ENCODE data around the gene MFRP. TPM values are rescaled to one million over a fixed set of nuclear protein-coding genes. Genes with fewer than 3 reads are reported as not detected.
A peak's percentile ranks its signal among the peaks of the same experiment; 100 is the strongest.

Gene MFRP
- total and polyA plus RNA-seq, 9 of the 15 experiments (the other 6 are each of a cell fraction or from before 2014, with no cell fraction given): not detected

GRCh38 chr11:119320776-119321524 is 25.6 kb downstream of the MFRP start (continued):
- TF ChIP-seq HCFC1 (IDR thresholded peaks at IDR 0.05; ENCODE audit: low read depth, low read length): no peak
- no peak for TF ChIP-seq SMARCA5 (IDR thresholded peaks at IDR 0.05)
- peak; percentile 69 for TF ChIP-seq GATAD2B (IDR thresholded peaks at IDR 0.05; ENCODE audit: borderline replicate concordance)
- TF ChIP-seq, protein P1, sequence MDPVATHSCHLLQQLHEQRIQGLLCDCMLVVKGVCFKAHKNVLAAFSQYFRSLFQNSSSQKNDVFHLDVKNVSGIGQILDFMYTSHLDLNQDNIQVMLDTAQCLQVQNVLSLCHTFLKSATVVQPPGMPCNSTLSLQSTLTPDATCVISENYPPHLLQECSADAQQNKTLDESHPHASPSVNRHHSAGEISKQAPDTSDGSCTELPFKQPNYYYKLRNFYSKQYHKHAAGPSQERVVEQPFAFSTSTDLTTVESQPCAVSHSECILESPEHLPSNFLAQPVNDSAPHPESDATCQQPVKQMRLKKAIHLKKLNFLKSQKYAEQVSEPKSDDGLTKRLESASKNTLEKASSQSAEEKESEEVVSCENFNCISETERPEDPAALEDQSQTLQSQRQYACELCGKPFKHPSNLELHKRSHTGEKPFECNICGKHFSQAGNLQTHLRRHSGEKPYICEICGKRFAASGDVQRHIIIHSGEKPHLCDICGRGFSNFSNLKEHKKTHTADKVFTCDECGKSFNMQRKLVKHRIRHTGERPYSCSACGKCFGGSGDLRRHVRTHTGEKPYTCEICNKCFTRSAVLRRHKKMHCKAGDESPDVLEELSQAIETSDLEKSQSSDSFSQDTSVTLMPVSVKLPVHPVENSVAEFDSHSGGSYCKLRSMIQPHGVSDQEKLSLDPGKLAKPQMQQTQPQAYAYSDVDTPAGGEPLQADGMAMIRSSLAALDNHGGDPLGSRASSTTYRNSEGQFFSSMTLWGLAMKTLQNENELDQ (CRISPR knock-in tag; IDR thresholded peaks at IDR 0.05; ENCODE audit: borderline replicate concordance): no peak
- TF ChIP-seq, protein P2, sequence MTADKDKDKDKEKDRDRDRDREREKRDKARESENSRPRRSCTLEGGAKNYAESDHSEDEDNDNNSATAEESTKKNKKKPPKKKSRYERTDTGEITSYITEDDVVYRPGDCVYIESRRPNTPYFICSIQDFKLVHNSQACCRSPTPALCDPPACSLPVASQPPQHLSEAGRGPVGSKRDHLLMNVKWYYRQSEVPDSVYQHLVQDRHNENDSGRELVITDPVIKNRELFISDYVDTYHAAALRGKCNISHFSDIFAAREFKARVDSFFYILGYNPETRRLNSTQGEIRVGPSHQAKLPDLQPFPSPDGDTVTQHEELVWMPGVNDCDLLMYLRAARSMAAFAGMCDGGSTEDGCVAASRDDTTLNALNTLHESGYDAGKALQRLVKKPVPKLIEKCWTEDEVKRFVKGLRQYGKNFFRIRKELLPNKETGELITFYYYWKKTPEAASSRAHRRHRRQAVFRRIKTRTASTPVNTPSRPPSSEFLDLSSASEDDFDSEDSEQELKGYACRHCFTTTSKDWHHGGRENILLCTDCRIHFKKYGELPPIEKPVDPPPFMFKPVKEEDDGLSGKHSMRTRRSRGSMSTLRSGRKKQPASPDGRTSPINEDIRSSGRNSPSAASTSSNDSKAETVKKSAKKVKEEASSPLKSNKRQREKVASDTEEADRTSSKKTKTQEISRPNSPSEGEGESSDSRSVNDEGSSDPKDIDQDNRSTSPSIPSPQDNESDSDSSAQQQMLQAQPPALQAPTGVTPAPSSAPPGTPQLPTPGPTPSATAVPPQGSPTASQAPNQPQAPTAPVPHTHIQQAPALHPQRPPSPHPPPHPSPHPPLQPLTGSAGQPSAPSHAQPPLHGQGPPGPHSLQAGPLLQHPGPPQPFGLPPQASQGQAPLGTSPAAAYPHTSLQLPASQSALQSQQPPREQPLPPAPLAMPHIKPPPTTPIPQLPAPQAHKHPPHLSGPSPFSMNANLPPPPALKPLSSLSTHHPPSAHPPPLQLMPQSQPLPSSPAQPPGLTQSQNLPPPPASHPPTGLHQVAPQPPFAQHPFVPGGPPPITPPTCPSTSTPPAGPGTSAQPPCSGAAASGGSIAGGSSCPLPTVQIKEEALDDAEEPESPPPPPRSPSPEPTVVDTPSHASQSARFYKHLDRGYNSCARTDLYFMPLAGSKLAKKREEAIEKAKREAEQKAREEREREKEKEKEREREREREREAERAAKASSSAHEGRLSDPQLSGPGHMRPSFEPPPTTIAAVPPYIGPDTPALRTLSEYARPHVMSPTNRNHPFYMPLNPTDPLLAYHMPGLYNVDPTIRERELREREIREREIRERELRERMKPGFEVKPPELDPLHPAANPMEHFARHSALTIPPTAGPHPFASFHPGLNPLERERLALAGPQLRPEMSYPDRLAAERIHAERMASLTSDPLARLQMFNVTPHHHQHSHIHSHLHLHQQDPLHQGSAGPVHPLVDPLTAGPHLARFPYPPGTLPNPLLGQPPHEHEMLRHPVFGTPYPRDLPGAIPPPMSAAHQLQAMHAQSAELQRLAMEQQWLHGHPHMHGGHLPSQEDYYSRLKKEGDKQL (CRISPR knock-in tag; IDR thresholded peaks at IDR 0.05; ENCODE audit: borderline replicate concordance): no peak
- peak; percentile 60 for TF ChIP-seq ZNF592 (IDR thresholded peaks at IDR 0.05)
- no peak for TF ChIP-seq PKNOX1 (IDR thresholded peaks at IDR 0.05)
- TF ChIP-seq ZC3H8 (IDR thresholded peaks at IDR 0.05): no peak
- TF ChIP-seq, protein P3, sequence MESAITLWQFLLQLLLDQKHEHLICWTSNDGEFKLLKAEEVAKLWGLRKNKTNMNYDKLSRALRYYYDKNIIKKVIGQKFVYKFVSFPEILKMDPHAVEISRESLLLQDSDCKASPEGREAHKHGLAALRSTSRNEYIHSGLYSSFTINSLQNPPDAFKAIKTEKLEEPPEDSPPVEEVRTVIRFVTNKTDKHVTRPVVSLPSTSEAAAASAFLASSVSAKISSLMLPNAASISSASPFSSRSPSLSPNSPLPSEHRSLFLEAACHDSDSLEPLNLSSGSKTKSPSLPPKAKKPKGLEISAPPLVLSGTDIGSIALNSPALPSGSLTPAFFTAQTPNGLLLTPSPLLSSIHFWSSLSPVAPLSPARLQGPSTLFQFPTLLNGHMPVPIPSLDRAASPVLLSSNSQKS (CRISPR knock-in tag; IDR thresholded peaks at IDR 0.05): no peak
- TF ChIP-seq LARP7 (IDR thresholded peaks at IDR 0.05): no peak

Measured in K562 (cell line).